GM19463 (cell line): ENCODE results near the gene SLC35C1.
A peak's percentile ranks its signal among the peaks of the same experiment; 100 is the strongest.
"Not testable (repeated sequence)": the region's sequence is repeated elsewhere in the genome, so short reads cannot be mapped to it uniquely, and the experiment has no call there.

Source experiments
- ATAC-seq: cut with Tn5 transposase; IDR thresholded peaks from one replicate; pipeline ENCODE4 v1.9.1; 2021; ENCODE audit warnings: mild to moderate bottlenecking, moderate library complexity; ENCODE audit not compliant: unreplicated experiment

The SLC35C1 gene

DNA sequence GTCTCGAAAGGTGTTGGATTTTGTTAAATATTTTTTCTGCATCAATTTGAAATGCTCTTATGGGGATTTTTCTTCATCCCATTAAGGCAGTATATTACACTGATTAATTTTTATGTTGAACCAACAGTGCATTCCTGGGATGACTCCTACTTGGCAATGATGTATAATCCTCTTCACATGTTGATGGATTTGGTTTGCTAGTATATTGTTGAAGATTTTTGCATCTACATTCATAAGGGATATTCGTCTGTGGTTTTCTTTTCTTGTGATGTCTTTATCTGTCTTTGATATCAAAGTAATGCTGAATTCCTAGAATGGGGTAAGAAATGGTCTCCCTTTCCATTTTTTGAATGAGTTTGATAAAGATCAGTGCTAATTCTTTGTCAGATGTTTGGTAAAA, 18.7 kb upstream of the SLC35C1 start:
- no peak for ATAC-seq

DNA sequence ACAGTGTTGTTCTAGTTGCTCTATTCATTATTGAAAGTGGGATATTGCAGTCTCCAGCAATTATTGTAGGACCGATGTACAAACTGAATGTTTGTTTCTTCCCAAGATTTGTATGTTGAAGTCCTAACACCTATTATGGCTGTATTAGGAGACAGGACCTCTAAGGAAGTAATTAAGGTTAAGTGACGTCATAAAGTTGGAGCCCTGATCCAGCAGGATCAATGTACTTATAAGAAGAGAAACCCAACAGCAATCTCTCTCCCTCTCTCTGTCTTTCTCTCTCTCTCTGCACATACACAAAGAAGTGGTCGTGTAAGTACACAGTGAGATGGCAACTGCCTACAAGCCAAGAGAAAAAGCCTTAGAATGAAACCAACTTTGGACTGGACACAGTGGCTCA, 16.1 kb upstream of the SLC35C1 start:
- ATAC-seq: no peak

DNA sequence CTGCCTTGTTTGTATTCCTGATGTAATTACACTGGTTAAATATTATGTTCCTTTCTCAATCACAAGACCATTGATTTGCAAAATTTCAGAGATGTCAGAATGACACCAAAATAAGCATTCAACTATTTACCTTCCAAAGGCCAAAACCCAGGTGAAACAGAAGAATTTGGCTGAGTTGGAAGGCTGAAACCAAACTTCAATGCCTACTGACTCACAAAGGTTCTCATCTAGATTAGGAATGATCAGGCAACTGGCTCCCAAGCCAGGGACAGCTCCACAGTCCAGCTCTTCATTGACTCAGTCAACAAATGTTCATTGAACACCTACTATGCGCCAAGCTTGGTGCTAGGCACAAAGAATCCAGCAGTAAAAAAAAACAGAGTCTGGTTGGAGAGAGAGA, 13.4 kb upstream of the SLC35C1 start:
- no peak for ATAC-seq

DNA sequence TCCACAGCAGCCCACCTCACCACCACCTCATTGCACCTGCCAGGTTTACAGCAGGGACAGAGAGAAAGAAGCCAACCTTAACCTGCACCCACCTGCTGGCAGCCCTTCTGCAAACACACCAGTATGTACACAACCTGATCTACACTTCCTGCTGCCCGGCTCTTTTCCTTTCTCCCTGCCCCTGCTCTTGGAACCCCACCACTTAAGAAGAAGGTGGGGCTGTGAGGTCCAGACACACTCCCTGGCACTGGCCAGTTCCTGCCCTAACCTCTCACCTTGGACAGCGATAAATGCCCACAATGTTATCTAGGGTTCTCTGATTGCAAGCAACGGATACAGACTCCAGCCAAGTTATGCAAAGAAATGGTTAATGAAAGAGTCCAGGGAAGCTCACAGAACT, 10.8 kb upstream of the SLC35C1 start:
- no peak for ATAC-seq

DNA sequence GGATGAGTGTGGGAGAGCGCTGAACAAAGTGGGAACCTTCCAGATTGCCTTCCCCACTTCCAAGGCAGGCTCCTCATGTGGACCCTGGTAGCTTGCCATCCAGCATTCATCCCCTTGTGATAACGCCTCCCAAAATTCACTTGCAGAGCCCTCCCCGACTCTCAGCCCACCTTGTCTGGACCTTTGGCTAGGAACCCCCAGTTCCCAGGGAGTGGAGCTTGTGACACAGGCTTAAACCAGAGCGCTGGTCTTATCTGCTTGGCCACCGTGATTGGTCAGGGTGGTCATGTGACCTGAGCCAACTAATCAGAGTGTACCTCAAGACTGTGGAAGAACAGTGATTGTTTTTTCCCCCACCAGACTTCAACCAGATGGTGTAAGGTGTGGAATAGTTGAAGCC, 9.6 kb upstream of the SLC35C1 start:
- ATAC-seq: no peak

DNA sequence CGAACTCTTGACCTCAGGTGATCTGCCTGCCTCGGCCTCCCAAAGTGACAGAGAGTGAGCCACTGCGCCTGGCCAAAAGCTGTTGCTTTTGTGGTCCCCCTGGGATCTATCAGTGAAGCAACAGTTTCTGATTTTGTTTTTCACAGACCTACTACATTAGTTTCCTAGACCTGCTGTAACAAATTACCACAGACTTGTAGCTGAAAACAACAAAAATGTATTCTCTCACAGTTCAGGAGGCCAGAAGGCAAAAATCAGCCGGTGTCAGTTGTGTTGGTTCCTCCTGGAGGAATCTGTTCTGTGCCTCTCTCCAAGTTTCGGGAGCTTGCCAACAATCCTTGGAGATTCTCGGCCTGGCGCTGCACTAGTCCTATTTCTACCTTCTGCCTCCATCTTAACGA, 8.5 kb upstream of the SLC35C1 start:
- ATAC-seq: no peak

DNA sequence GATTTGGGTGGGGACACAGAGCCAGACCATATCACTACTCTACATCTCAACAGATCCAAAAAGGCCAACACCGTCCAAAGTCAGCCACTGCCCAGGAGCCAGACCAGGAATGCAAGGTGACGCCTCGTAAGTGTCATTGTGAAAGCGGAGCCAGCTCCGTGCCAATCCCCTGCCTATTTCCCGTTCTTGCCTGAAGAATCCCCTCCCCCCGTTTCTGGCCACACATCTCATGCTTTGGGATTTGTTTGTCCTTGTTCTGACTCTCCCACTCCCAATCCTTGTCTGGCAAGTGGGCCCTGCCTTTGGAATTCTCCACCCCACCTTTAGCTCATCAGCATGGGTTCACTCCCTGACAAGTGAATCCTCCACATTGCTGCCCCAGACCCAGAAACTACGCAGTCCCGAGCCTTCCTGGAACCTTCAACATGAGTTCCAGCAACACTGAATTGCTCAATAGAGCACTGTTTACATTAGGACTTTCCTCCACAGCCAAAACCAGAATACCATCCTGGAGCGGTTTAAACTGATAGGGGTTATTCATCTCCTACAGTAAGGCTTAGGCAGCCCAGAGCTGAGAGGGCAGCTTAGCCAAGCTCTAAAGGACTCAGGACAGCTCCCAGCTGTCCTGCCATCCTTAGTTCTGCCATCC, 6.0 kb upstream of the SLC35C1 start:
- no peak for ATAC-seq

DNA sequence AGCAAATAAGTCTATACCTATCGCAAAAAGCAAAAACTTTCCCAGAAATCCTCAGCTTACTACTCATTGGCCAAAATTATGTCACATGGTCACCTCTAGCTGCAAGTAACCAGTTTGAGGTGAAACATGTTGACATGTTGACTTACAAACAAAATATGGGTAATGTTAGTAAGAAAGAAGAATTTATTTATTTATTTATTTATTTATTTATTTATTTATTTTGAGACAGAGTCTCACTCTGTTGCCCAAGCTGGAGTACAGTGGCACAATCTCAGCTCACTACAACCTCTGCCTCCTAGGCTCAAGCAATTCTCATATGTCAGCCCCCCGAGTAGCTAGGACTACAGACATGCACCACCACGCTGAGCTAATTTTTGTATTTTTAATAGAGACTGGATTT, 5.4 kb upstream of the SLC35C1 start:
- ATAC-seq: no peak

DNA sequence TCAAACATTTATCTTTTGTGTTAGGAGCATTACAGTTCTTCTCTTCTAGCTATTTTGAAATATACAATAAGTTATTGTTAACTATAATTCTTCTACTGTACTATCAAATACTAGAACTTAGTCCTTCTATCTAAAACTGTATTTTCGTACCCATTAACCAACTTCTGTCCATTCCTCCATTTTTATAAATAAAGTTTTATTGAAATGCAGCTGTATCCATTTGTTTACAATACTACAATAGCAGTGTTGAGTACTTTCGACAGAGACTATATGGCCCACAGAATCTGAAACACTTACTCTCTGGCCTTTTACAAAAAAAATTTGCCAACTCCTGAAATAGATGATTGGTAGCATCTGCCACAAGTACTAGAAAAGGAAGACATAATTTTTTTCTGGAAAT, 4.7 kb upstream of the SLC35C1 start:
- no peak for ATAC-seq

DNA sequence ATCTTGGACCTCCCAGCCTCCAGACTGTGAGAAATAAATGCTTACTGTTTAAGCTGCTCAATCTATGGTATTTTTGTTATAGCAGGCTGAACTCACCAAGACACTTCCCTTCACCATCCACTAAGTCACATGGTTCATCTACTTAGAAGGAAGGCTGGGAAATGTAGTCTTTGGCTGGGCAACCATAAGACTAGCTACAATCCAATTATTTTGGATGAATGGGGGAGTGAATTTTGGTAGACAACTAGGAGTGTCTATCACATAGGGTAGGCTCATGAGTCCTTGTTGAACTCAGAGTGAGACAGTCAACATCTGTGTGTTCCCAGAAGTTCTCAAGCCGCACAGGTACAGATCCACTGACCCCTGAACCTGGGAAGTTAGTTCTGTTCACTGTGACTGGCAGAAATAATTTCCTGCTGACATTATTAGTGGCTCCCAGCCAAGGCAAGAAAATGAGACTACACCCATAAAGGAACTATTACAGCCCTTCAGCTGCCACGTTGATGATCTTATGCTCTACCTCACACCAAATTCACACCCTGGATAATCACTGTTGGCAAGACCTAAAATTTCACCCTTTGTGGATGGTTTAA, 3.1 kb upstream of the SLC35C1 start:
- no peak for ATAC-seq

DNA sequence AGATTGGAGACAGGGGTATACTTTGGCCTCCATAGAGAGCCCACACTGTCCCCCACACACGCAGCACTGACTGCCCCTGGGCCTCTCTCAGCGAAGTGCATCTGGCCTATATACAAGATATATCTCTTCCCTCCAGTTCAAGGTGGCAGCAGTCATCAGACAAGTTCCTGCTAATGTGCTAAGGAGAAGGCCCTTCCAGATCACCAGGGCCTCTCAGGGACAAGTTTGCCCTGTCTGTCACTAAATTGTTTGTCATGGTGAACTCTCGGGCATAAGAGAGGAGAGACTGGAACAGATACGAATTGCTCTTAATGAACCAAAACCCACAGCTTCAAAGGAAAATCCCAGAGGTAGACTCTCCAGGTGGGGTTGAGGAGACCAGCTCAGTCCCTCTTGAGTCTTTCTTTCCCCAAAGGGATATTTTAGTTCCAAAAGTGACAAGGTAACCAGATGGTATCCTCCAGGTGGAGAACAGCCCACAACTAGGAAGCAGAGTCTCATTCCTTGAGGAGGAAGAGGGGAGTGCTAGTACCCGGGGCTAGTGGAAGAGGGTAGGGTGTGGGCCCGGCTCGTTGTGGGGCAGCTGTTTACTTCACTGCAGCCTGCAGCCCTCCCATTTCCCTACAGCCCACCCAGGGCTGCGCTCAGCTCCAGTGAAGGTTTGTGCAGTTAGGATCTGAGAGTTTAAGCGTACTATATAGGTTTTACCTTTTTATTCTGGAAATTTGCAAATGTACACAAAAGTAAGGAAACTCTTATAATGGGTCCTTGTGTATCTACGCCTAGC, 2.2 kb upstream of the SLC35C1 start:
- ATAC-seq: no peak

DNA sequence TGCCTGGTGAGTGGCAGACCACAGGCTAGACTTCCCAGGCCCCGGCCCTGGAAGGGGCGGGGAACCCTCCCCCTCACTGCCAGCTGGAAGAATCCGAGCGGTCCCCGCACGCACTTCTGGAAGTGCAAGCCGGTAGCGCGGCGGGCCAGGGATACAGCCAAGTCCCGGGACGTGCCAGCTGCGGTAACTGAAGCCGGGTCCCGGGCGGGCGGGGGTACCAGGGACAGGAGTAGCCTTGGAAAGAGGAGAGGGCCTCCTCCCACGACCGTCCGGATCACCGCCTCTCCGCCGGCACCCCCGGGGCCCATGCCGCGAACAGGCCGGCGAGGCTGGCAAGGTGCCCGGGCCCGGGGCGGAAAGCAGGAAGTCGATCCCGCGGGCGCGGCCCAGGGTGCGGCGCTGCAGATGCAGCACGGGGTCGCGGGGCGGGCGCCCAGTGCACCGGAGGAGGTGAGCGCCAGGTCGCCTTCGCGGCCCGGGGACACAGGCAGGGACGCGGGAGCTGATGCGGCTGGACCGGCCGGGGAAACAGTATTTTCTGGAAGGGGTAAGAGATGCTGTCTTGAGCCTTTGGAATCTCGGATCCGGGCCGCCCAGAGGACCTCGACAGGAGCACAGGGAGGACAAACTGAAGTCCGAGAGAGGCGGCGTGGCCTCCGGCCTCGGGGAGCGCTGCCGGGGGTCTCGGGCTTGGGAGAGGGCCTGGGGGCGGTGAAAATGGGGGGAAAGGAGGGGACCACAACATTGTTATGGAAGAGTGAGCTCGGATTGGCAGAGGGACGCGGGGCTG, 783 bp upstream of the SLC35C1 start:
- no peak for ATAC-seq

DNA sequence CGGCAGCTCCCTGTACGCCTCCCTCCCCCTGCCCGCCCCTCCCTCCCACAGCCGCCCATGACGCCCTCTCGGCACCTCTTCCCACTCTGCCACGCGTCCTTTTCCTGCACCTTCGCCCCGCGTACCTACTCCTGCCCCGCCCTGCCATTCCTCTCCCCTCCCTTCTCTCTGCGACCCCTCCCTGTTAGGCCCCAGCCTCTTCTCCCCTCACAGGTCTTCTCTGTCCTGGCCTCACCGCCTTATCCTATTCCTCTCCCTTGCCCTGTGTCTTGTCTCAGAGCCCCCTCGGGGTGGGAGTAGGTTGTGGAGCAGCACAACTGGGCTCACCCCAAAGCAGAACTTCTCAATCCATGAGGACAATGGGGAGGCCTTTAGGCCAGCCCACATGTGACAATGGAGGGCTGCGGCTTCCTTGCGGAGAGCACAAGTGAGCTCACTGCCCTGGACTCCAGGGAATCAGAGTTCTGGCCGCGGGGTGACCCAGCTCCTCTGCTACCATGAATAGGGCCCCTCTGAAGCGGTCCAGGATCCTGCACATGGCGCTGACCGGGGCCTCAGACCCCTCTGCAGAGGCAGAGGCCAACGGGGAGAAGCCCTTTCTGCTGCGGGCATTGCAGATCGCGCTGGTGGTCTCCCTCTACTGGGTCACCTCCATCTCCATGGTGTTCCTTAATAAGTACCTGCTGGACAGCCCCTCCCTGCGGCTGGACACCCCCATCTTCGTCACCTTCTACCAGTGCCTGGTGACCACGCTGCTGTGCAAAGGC, 539 bp downstream of the SLC35C1 start:
- peak; percentile 27 for ATAC-seq

DNA sequence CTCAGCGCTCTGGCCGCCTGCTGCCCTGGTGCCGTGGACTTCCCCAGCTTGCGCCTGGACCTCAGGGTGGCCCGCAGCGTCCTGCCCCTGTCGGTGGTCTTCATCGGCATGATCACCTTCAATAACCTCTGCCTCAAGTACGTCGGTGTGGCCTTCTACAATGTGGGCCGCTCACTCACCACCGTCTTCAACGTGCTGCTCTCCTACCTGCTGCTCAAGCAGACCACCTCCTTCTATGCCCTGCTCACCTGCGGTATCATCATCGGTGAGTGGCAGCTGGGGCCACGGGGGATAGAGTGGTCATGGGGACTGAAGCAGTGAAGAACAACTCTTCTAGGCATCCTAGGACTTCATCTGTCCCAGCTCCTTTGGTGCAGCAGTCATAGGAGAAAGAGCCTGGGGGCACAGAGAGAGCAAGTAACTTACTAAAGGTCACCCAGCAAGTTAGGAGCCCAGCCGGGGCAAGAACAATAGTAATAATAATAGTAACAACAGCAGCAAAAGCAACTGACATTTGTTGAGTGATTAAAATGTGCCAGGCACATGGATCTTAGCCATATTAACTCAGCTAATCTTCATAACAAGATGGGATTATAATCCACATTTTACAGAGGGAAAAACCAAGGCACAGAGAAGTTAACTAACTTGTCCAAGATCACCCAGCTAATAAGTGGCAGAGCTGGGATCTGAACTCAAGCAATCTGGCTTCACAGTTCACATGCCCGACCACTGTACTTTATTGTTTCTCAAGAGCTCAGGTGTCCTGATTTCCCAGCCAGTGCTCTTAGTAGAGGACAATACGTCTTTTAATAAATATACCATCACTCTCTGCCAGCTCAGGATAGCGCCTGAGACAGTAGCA, 1.4 kb downstream of the SLC35C1 start:
- no peak for ATAC-seq

DNA sequence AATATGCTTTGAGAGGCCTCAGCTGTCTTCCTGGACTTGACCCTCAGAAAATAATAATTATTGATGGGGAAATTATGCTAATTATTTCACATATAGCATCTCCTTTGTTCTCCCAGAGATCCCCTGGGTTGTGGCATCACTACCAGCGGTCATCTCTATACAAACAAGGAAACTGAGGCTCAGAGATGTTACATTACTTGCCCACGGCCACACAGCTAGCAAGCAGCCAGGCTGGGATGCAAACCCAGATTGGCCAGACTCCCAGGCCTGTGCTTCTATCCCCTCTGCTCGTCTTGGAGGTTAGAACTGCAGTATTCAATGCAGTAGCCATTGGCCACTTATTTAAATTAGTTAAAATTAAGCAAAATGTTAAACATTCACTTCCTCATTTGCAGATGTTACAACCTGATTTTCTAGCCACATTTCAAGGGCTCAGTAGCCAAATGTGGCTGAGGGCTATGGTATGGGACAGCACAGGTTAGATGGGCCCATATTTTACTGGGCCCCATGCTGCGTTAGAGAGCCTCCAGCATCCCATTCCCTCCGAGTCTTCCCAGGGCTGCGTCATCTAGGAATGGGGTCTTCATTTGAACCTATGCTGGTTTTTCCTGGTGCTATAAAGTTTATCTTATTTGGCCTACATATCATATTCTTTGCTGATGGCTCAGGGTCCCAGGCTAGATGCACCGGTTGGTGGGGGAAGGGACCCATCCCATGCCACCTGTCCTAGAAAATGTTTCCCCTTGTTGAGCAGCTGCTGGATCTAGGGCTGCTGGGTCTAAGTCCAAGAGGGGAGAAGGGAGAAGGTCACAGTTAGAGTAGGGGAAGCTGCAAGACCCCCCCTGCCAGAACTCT, 2.2 kb downstream of the SLC35C1 start:
- ATAC-seq: no peak

DNA sequence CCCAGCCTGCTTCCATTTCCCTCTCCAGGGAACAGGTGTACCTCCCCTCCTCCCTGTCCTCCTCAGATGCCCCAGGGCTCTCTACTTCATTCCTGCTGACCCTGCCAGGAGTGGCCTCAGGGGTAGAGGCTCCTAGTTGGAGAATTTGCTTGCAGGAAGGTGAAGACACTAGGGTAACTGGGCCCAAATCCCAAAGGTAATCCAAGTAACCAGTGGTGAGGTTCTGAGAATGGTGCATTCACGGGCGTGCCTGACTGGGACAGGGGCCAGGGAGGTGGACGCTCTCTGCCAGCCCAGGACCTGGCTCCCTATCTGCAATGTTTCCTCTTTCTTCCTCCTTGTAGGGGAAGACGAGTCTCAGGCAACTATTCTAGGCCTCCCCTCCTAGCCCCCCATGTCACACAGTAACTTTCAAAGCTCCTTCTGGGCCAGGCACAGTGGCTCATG, 2.9 kb downstream of the SLC35C1 start:
- no peak for ATAC-seq

DNA sequence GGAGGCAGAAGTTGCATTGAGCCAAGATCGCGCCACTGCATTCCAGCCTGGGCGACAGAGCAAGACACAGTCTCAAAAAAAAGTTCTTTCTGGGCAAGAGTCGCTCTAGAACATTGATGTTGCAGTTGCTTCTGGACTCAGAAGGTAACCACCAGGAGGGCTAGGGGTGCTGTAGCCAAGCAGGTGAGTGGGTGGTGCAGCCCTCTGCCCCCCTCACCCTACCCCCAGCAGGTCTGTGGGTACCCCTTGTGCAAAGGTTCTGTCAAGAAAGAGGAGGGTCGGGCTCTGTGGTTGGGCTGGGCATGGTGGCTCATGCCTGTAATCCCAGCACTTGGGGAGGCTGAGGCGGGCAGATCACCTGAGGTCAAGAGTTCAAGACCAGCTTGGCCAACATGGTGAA, 3.5 kb downstream of the SLC35C1 start:
- not testable (repeated sequence) for ATAC-seq

DNA sequence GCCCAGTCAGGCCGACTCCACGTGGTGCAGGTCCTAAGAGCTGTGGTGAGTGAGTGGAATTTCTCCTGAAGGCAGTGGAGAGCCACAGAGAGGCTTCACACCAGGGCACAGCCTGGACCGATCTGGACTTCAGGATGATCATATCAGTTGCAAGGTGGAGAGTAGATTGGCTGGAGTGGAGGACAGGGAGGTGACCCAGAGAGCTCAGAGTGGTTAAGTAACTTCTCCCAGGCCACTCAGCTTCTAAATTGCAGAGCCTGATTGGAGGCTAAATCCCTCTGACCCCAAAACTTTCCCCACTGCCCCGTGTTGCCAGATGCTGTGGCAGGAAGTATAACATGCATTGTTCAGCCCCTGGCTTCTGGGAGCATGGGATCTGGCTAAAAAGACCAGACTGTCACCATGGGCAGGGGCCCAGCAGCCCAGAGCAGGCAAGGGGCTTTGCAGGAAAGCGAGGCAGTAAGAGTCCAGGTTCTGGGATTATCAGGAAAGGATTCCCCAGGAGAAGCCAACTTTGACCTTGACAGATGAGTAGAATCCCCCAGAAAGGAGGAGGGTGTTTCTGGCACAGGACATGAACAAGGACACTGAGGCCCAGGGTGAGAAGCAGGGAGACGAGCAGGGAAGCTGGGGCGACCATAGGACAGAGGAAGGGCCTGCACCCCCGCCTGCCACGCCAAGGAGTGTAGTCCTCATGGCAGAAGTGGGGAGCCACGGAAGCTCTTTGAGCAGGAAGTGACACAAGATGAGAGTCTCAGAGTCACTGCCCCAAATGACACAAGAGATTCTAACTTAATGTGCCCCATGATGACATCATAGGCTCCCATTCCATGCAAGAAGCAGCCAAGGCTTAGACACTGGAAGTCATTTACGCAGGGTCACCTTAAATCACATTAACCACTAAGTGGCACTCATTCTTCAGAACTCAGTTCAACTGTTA, 4.8 kb downstream of the SLC35C1 start:
- ATAC-seq: no peak
